ENCODE measurements around the gene TFDP2. TPM values are rescaled to one million over a fixed set of nuclear protein-coding genes. Genes with fewer than 3 reads are reported as not detected.

The TFDP2 gene
- total RNA-seq, 2 experiments from 2014 or later, result 33.1 to 34.2 TPM

GRCh38 chr3:141900343-141900742, 249.0 kb downstream of the TFDP2 start:
- POLR2A ChIA-PET, result interaction anchor here (0.8 kb wide), 1 partner anchor 512 kb away, joined by 3 read pairs; no protein-coding TSS in a partner anchor
- H3K4me3 Mint-ChIP-seq, result no peak overlapping the region
- DNase-seq, result no peak
- no peaks in the 10 kb centered on the region for H3K27me3 ChIP-seq (ENCODE audit: control insufficient read depth in 1 of 2, insufficient read depth in 2 of 2, low read length in 2 of 2)
- H3K27me3 Mint-ChIP-seq, result no peaks in the 10 kb centered on the region
- intact Hi-C loops (cut with DNase I, micrococcal nuclease), result no loop called here
- no peak for ATAC-seq (ENCODE audit: poor library complexity)
- H3K4me1 Mint-ChIP-seq (ENCODE audit: low read depth), result peaks cover 15% of the 10 kb centered on the region
- peaks cover 7 to 10% of the 10 kb centered on the region in 2 experiments for H3K9me3 ChIP-seq (ENCODE audit: control insufficient read depth in 1 of 2, insufficient read depth in 1 of 2, low read length in 2 of 2)
- peaks cover 48% of the 10 kb centered on the region for H3K36me3 Mint-ChIP-seq (ENCODE audit: low read depth)
- H3K27ac ChIP-seq (ENCODE audit: low read depth in 1 of 2, low read length in 2 of 2), result no peak overlapping the region
- no peak overlapping the region for H3K4me3 ChIP-seq (ENCODE audit: low read length)
- H3K36me3 ChIP-seq (ENCODE audit: insufficient read depth, low read length), result no peaks in the 10 kb centered on the region
- no peak overlapping the region for H3K27ac Mint-ChIP-seq
- TF ChIP-seq, protein P1, sequence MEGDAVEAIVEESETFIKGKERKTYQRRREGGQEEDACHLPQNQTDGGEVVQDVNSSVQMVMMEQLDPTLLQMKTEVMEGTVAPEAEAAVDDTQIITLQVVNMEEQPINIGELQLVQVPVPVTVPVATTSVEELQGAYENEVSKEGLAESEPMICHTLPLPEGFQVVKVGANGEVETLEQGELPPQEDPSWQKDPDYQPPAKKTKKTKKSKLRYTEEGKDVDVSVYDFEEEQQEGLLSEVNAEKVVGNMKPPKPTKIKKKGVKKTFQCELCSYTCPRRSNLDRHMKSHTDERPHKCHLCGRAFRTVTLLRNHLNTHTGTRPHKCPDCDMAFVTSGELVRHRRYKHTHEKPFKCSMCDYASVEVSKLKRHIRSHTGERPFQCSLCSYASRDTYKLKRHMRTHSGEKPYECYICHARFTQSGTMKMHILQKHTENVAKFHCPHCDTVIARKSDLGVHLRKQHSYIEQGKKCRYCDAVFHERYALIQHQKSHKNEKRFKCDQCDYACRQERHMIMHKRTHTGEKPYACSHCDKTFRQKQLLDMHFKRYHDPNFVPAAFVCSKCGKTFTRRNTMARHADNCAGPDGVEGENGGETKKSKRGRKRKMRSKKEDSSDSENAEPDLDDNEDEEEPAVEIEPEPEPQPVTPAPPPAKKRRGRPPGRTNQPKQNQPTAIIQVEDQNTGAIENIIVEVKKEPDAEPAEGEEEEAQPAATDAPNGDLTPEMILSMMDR (IDR thresholded peaks at IDR 0.05), result no peak
- peaks cover 4% of the 10 kb centered on the region for H3K9me3 Mint-ChIP-seq
- CTCF ChIA-PET, result no interaction called here
- H3K4me1 ChIP-seq (ENCODE audit: insufficient read depth, low read length), result no peaks in the 10 kb centered on the region

DNA sequence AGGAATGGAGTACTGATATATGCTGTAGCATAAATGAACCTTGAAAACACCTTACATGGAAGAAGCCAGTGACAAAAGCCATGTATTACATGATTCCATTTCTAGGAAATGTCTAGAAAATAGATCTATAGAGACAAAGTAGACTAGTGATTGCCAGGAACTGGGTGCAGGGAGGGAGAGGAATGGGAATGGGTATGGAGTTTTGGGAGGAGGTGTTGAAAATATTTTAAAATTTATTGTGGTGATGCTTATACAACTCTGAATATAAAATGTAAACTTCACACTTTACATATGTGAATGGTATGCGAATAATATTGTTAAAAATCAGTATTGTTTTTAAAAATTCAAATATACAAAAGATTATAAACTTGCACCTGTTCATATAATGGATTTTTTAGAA, 250.4 kb downstream of the TFDP2 start:
- POLR2A ChIA-PET, result no interaction called here
- no peaks in the 10 kb centered on the region for H3K27me3 Mint-ChIP-seq
- no peaks in the 10 kb centered on the region for H3K27me3 ChIP-seq (ENCODE audit: control insufficient read depth in 1 of 2, insufficient read depth in 2 of 2, low read length in 2 of 2)
- DNase-seq (no peak), ATAC-seq (ENCODE audit: poor library complexity) (no peak)
- H3K9me3 ChIP-seq (ENCODE audit: control insufficient read depth in 1 of 2, insufficient read depth in 1 of 2, low read length in 2 of 2), result peaks cover 7 to 10% of the 10 kb centered on the region in 2 experiments
- H3K4me3 ChIP-seq (ENCODE audit: low read length), result no peak overlapping the region
- CTCF ChIA-PET, result no interaction called here
- H3K27ac Mint-ChIP-seq, result no peak overlapping the region
- TF ChIP-seq, protein P1 (IDR thresholded peaks at IDR 0.05), result no peak
- intact Hi-C loops (cut with DNase I, micrococcal nuclease), result no loop called here
- H3K4me3 Mint-ChIP-seq, result no peak overlapping the region
- peaks cover 4% of the 10 kb centered on the region for H3K9me3 Mint-ChIP-seq
- H3K4me1 ChIP-seq (ENCODE audit: insufficient read depth, low read length), result no peaks in the 10 kb centered on the region
- no peak overlapping the region for H3K27ac ChIP-seq (ENCODE audit: low read depth in 1 of 2, low read length in 2 of 2)
- no peaks in the 10 kb centered on the region for H3K36me3 ChIP-seq (ENCODE audit: insufficient read depth, low read length)
- peaks cover 44% of the 10 kb centered on the region for H3K36me3 Mint-ChIP-seq (ENCODE audit: low read depth)
- H3K4me1 Mint-ChIP-seq (ENCODE audit: low read depth), result peaks cover 15% of the 10 kb centered on the region

DNA sequence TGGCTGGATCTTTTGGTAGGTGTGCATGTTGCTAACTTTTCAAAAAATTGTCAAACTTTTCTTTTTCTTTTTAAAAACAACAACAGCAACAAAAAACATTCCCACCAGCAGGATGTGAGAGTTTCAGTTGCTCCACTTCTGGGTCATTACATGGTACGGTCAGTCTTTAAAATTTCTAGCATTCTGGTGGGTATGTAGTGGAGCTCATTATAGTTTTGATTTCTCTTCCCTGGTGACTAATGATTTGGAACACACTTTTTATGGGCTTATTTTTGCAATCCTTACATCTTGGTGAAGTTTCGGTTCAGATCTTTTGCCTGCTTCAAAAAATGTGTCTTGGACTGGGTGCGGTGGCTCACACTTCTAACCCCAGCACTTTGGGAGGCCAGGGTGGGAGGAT, 253.6 kb downstream of the TFDP2 start:
- ATAC-seq (ENCODE audit: poor library complexity), result no peak
- TF ChIP-seq, protein P1 (IDR thresholded peaks at IDR 0.05), result no peak
- H3K36me3 Mint-ChIP-seq (ENCODE audit: low read depth), result peaks cover 44% of the 10 kb centered on the region
- peaks cover 24% of the 10 kb centered on the region for H3K4me1 Mint-ChIP-seq (ENCODE audit: low read depth)
- ChIA-PET CTCF (no interaction called here), POLR2A (no interaction called here)
- Histone ChIP-seq H3K9me3 (ENCODE audit: control insufficient read depth in 1 of 2, insufficient read depth in 1 of 2, low read length in 2 of 2) (peaks cover 4 to 10% of the 10 kb centered on the region in 2 experiments), H3K4me1 (ENCODE audit: insufficient read depth, low read length) (no peaks in the 10 kb centered on the region), H3K36me3 (ENCODE audit: insufficient read depth, low read length) (no peaks in the 10 kb centered on the region), H3K27me3 (ENCODE audit: control insufficient read depth in 1 of 2, insufficient read depth in 2 of 2, low read length in 2 of 2) (no peaks in the 10 kb centered on the region), H3K4me3 (ENCODE audit: low read length) (no peak overlapping the region), H3K27ac (ENCODE audit: low read depth in 1 of 2, low read length in 2 of 2) (no peak overlapping the region)
- no peak overlapping the region for H3K27ac Mint-ChIP-seq
- no peaks in the 10 kb centered on the region for H3K27me3 Mint-ChIP-seq
- no peak for DNase-seq
- H3K9me3 Mint-ChIP-seq, result peaks cover 4% of the 10 kb centered on the region
- intact Hi-C loops (cut with DNase I, micrococcal nuclease), result no loop called here
- no peak overlapping the region for H3K4me3 Mint-ChIP-seq

Data from CD4-positive, alpha-beta T cell (primary cell).